Chondrocyte (in vitro differentiated cells): Measurements from ENCODE around the gene ADGRE3. TPM values are rescaled to one million over a fixed set of nuclear protein-coding genes. Genes with fewer than 3 reads are reported as not detected.

Experiments used
- DNase-seq: peaks from one replicate; pipeline ENCODE4 v3.0.0; 2021; ENCODE audit warnings: mixed read lengths, low spot score
- H3K27ac Mint-ChIP-seq: one replicate; pipeline ENCODE4 v1.8.0; 2021; ENCODE audit warnings: mild to moderate bottlenecking, moderate library complexity, mixed read lengths; ENCODE audit not compliant: unreplicated experiment
- H3K27me3 Mint-ChIP-seq: 2 replicates; pipeline ENCODE4 v1.8.0; 2021; ENCODE audit warnings: low read depth, mixed read lengths
- H3K36me3 Mint-ChIP-seq: 2 replicates; pipeline ENCODE4 v1.8.0; 2021; ENCODE audit warnings: low read depth, mixed read lengths
- H3K4me1 Mint-ChIP-seq: 2 replicates; pipeline ENCODE4 v1.8.0; 2021; ENCODE audit warnings: low read depth, mild to moderate bottlenecking, mixed read lengths
- H3K4me3 Mint-ChIP-seq: one replicate; pipeline ENCODE4 v1.8.0; 2021; ENCODE audit warnings: mild to moderate bottlenecking, moderate library complexity, mixed read lengths; ENCODE audit not compliant: unreplicated experiment
- H3K9me3 Mint-ChIP-seq: 2 replicates; pipeline ENCODE4 v1.8.0; 2021; ENCODE audit warnings: low read depth, mixed read lengths
- total RNA-seq: library from RNA; stranded (reverse); gene quantifications from 3 replicates; pipeline ENCODE4 v1.2.1, GENCODE V29; 2021
- TF ChIP-seq, protein P1 (sequence below): fragments of 200-600 bp; sonication (generic); IDR thresholded peaks from 2 replicates; pipeline ENCODE4 v1.5.0; 2021; ENCODE audit warnings: antibody characterized with exemption, mild to moderate bottlenecking, moderate library complexity

The ADGRE3 gene
- total RNA-seq, 1 donor from 2014 or later: not detected

DNA sequence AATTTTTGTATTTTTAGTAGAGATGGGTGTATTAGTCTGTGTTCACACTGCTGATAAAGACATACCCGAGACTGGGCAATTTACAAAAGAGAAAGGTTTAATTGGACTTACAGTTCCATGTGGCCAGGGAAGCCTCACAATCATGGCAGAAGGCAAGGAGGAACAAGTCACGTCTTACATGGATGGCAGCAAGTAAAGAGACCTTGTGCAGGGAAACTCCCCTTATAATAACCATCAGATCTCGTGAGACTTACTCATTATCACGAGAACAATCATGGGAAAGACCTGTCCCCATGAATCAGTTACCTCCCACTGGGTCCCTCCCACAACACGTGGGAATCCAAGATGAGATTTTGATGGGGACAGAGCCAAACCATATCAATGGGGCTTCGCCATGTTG, 29.8 kb upstream of the ADGRE3 start:
- H3K9me3 Mint-ChIP-seq: peaks cover 9% of the 10 kb centered on the region
- H3K4me3 Mint-ChIP-seq: no peak overlapping the region
- no peaks in the 10 kb centered on the region for H3K4me1 Mint-ChIP-seq
- no peaks in the 10 kb centered on the region for H3K27me3 Mint-ChIP-seq
- TF ChIP-seq, protein P1, sequence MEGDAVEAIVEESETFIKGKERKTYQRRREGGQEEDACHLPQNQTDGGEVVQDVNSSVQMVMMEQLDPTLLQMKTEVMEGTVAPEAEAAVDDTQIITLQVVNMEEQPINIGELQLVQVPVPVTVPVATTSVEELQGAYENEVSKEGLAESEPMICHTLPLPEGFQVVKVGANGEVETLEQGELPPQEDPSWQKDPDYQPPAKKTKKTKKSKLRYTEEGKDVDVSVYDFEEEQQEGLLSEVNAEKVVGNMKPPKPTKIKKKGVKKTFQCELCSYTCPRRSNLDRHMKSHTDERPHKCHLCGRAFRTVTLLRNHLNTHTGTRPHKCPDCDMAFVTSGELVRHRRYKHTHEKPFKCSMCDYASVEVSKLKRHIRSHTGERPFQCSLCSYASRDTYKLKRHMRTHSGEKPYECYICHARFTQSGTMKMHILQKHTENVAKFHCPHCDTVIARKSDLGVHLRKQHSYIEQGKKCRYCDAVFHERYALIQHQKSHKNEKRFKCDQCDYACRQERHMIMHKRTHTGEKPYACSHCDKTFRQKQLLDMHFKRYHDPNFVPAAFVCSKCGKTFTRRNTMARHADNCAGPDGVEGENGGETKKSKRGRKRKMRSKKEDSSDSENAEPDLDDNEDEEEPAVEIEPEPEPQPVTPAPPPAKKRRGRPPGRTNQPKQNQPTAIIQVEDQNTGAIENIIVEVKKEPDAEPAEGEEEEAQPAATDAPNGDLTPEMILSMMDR: no peak
- H3K27ac Mint-ChIP-seq: no peak overlapping the region
- no peak for DNase-seq
- H3K36me3 Mint-ChIP-seq: peaks cover 66% of the 10 kb centered on the region

DNA sequence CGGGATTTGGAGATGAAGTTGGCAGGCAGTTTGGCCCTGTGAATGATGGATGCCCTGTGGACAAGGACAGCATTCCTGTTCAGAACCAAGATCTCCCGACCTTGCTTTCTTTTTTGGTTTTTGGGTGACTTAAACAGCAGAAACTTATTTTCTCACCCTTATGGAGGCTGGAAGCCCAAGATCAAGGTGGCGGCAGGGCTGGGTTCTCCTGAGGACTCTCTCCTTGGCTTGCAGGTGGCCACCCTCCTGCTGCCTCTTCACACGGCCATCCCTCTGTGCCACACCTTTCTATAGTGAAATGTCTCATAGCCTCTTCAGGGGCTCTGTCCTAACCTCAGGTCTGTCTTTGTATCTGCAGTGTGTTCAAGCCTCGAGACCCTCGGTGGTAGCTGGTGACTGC, 29.2 kb upstream of the ADGRE3 start:
- H3K4me3 Mint-ChIP-seq: no peak overlapping the region
- H3K27me3 Mint-ChIP-seq: no peaks in the 10 kb centered on the region
- DNase-seq: no peak
- no peaks in the 10 kb centered on the region for H3K4me1 Mint-ChIP-seq
- TF ChIP-seq, protein P1: no peak
- peaks cover 9% of the 10 kb centered on the region for H3K9me3 Mint-ChIP-seq
- H3K27ac Mint-ChIP-seq: no peak overlapping the region
- H3K36me3 Mint-ChIP-seq: peaks cover 64% of the 10 kb centered on the region

DNA sequence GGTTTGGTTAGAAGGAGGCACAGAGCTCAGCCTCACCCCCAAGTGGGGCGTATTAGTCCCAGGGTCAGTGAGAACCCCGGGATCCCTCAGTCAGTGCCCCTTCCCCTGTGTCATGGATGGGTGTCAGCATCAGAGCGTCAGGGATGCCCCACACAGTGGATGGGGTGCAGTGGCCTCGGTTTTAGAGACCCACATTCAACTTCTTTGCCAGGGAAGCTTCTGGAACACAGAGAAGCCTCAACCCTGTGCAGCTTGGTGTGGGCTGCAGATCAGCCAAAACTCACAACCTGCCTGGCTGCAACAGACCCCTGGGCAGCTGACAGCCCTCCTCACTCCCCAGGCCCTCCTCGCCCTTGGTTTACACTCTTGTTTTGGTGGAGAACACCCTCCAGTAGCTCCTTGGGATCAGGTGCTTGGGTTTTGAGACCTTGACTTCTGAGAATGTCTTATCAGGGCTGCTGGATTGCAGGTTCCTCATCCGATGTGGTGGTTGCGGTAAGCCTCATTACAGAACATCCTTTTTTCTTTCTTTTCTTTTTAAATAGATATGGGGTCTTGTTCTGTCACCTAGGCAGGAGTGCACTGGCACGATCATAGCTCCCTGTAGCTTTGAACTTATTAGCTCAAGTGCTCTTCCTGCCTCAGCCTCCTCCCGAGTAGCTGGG, 26.2 kb upstream of the ADGRE3 start:
- H3K4me3 Mint-ChIP-seq: no peak overlapping the region
- no peak overlapping the region for H3K27ac Mint-ChIP-seq
- H3K4me1 Mint-ChIP-seq: no peaks in the 10 kb centered on the region
- TF ChIP-seq, protein P1: no peak
- H3K36me3 Mint-ChIP-seq: peaks cover 56% of the 10 kb centered on the region
- H3K9me3 Mint-ChIP-seq: peaks cover 9% of the 10 kb centered on the region
- no peak for DNase-seq
- no peaks in the 10 kb centered on the region for H3K27me3 Mint-ChIP-seq

DNA sequence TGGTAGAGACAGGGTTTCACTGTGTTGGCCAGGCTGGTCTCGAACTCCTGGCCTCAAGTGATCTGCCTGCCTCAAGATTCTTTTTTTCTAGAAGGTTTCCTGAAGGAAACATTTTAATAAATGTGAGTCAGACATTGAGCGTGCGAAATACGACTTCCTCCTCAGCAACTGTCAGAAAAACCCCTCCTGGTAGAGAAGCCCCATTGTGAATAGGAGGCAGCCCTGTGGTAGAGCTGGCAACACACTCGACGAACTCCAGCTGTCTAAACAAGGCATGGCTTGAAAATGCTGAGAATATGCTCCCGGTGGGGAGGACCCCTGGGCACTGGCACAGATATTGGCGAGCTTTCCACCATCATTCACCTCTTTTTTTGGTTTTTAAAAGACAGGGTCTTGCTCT, 25.0 kb upstream of the ADGRE3 start:
- H3K9me3 Mint-ChIP-seq: peaks cover 9% of the 10 kb centered on the region
- H3K27ac Mint-ChIP-seq: no peak overlapping the region
- peaks cover 54% of the 10 kb centered on the region for H3K36me3 Mint-ChIP-seq
- H3K4me3 Mint-ChIP-seq: no peak overlapping the region
- no peaks in the 10 kb centered on the region for H3K27me3 Mint-ChIP-seq
- no peak for DNase-seq
- TF ChIP-seq, protein P1: no peak
- no peaks in the 10 kb centered on the region for H3K4me1 Mint-ChIP-seq

DNA sequence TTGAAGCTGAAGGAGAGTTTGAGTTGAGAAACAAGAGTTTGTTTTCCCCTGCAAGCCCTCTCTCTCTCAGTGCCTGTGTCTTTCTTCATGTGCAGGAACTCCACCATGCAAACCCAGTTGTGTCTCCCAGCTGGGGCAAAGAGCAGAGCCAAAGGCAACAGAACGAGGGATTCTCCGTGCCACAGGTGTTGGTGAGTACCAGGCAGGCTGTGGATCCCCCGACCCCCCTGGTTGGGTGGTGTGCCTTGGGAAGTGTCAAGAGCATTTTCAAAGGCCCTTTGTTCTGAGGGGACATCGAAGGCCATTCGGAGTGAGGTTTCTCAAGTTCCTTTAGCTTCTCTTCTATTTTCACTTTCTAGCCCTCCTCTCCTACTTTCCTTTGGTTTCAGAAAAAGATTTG, 20.8 kb upstream of the ADGRE3 start:
- H3K27me3 Mint-ChIP-seq: no peaks in the 10 kb centered on the region
- TF ChIP-seq, protein P1: no peak
- H3K27ac Mint-ChIP-seq: no peak overlapping the region
- H3K4me1 Mint-ChIP-seq: peaks cover 13% of the 10 kb centered on the region
- peaks cover 28% of the 10 kb centered on the region for H3K36me3 Mint-ChIP-seq
- H3K4me3 Mint-ChIP-seq: no peak overlapping the region
- DNase-seq: no peak
- H3K9me3 Mint-ChIP-seq: no peaks in the 10 kb centered on the region
